Measurements from ENCODE around the gene DYNLT4. TPM values are rescaled to one million over a fixed set of nuclear protein-coding genes. Genes with fewer than 3 reads are reported as not detected.

The DYNLT4 gene
- total and polyA plus RNA-seq, 2 of the 13 experiments (the other 11 are each of a cell fraction or from before 2014, with no cell fraction given) = 0.77 TPM; not detected in 1

DNA sequence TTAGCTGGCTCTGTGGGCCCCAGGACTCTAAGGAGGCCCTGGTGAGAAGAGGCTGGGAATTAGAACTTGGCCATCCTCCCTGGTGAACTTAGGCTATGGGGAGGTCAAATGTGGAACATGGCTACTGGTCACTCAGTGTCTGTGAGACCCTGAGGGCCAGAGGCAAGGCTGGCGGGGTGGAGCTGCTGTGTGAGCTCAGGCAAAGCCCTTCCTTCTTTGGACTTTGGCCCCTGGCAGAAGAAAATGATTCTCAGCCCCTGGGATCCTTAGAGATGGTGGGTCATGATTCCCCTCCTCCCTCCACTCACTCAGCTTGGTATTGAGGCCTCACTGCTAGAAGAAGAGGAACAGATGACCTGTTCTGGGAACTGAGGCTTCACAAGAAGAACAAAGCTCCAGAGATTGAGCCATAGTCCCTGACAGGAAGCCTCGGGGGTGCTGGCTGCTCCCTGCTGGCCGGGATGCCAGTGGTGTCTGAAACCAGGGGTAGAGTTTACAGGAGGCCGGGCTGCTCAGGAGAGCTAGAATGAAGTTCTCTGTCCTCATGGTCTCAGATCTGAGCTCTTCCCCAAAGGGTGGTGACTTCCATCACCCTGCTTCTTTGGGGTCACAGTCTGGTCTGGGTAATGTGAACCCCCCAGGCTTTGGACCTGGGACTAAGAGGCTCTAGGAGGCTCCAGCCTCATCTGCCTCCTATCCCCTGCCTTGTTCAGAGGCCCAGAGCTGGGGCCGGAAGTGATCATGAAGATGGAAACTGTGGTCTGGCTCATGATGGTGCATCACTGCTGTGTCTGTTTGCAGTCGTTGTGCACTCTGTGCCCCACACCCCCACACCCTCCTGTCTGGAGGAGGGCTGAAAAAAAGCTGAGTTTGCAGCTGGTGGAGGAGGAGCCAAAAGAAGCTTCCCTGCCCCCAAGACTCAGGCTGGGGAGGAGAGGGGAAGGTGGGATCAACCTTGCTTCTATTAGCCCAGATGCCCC, 2.1 kb upstream of the DYNLT4 start (continued):
- TF ChIP-seq, protein P1, sequence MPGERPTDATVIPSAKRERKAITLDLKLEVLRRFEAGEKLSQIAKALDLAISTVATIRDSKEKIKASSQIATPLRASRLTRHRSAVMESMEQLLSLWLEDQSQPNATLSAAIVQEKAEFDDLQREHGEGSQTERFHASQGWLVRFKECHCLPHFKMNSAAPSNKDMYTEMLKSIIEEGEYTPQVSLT (CRISPR knock-in tag; IDR thresholded peaks at IDR 0.05; ENCODE audit: borderline replicate concordance, low read depth) = no peak
- TF ChIP-seq ZNF33B (CRISPR knock-in tag; IDR thresholded peaks at IDR 0.05) (no peak), RBAK (CRISPR knock-in tag; IDR thresholded peaks at IDR 0.05) (no peak), RFX3 (CRISPR knock-in tag; IDR thresholded peaks at IDR 0.05) (no peak), ZBTB3 (CRISPR knock-in tag; IDR thresholded peaks at IDR 0.05; ENCODE audit: borderline replicate concordance, low read depth) (no peak), ZNF619 (CRISPR knock-in tag; IDR thresholded peaks at IDR 0.05) (no peak), MEF2D (CRISPR knock-in tag; IDR thresholded peaks at IDR 0.05) (no peak), HNRNPLL (IDR thresholded peaks at IDR 0.05; ENCODE audit: low read depth, low read length, poor library complexity, severe bottlenecking) (no peak), NRL (CRISPR knock-in tag; IDR thresholded peaks at IDR 0.05; ENCODE audit: borderline replicate concordance) (no peak), FOSL1 (CRISPR knock-in tag; IDR thresholded peaks at IDR 0.05; ENCODE audit: borderline replicate concordance) (no peak), ZNF569 (CRISPR knock-in tag; IDR thresholded peaks at IDR 0.05; ENCODE audit: borderline replicate concordance) (no peak), ZNF563 (CRISPR knock-in tag; IDR thresholded peaks at IDR 0.05) (no peak), TCF7L2 (IDR thresholded peaks at IDR 0.05; ENCODE audit: low read depth, low read length) (no peak), ZNF7 (CRISPR knock-in tag; IDR thresholded peaks at IDR 0.05) (no peak), RBM22 (optimal IDR thresholded peaks at IDR 0.05; ENCODE audit: low read length) (no peak), MEIS2 (CRISPR knock-in tag; IDR thresholded peaks at IDR 0.05) (0 out of 2 replicates have a peak, but pooled peaks have one; percentile 60), ZNF589 (CRISPR knock-in tag; conservative IDR thresholded peaks at IDR 0.05) (no peak)
- TF ChIP-seq, protein P2, sequence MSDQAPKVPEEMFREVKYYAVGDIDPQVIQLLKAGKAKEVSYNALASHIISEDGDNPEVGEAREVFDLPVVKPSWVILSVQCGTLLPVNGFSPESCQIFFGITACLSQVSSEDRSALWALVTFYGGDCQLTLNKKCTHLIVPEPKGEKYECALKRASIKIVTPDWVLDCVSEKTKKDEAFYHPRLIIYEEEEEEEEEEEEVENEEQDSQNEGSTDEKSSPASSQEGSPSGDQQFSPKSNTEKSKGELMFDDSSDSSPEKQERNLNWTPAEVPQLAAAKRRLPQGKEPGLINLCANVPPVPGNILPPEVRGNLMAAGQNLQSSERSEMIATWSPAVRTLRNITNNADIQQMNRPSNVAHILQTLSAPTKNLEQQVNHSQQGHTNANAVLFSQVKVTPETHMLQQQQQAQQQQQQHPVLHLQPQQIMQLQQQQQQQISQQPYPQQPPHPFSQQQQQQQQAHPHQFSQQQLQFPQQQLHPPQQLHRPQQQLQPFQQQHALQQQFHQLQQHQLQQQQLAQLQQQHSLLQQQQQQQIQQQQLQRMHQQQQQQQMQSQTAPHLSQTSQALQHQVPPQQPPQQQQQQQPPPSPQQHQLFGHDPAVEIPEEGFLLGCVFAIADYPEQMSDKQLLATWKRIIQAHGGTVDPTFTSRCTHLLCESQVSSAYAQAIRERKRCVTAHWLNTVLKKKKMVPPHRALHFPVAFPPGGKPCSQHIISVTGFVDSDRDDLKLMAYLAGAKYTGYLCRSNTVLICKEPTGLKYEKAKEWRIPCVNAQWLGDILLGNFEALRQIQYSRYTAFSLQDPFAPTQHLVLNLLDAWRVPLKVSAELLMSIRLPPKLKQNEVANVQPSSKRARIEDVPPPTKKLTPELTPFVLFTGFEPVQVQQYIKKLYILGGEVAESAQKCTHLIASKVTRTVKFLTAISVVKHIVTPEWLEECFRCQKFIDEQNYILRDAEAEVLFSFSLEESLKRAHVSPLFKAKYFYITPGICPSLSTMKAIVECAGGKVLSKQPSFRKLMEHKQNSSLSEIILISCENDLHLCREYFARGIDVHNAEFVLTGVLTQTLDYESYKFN (CRISPR knock-in tag; conservative IDR thresholded peaks at IDR 0.05) = no peak
- TF ChIP-seq, protein P3, sequence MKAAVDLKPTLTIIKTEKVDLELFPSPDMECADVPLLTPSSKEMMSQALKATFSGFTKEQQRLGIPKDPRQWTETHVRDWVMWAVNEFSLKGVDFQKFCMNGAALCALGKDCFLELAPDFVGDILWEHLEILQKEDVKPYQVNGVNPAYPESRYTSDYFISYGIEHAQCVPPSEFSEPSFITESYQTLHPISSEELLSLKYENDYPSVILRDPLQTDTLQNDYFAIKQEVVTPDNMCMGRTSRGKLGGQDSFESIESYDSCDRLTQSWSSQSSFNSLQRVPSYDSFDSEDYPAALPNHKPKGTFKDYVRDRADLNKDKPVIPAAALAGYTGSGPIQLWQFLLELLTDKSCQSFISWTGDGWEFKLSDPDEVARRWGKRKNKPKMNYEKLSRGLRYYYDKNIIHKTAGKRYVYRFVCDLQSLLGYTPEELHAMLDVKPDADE (CRISPR knock-in tag; IDR thresholded peaks at IDR 0.05) = no peak
- TF ChIP-seq, protein P4, sequence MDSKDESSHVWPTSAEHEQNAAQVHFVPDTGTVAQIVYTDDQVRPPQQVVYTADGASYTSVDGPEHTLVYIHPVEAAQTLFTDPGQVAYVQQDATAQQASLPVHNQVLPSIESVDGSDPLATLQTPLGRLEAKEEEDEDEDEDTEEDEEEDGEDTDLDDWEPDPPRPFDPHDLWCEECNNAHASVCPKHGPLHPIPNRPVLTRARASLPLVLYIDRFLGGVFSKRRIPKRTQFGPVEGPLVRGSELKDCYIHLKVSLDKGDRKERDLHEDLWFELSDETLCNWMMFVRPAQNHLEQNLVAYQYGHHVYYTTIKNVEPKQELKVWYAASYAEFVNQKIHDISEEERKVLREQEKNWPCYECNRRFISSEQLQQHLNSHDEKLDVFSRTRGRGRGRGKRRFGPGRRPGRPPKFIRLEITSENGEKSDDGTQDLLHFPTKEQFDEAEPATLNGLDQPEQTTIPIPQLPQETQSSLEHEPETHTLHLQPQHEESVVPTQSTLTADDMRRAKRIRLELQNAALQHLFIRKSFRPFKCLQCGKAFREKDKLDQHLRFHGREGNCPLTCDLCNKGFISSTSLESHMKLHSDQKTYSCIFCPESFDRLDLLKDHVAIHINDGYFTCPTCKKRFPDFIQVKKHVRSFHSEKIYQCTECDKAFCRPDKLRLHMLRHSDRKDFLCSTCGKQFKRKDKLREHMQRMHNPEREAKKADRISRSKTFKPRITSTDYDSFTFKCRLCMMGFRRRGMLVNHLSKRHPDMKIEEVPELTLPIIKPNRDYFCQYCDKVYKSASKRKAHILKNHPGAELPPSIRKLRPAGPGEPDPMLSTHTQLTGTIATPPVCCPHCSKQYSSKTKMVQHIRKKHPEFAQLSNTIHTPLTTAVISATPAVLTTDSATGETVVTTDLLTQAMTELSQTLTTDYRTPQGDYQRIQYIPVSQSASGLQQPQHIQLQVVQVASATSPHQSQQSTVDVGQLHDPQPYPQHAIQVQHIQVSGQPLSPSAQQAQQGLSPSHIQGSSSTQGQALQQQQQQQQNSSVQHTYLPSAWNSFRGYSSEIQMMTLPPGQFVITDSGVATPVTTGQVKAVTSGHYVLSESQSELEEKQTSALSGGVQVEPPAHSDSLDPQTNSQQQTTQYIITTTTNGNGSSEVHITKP (CRISPR knock-in tag; IDR thresholded peaks at IDR 0.05; ENCODE audit: low read depth) = no peak
